ENCODE data around the gene CACNA1A.
A peak's percentile ranks its signal among the peaks of the same experiment; 100 is the strongest.

Gene CACNA1A

DNA sequence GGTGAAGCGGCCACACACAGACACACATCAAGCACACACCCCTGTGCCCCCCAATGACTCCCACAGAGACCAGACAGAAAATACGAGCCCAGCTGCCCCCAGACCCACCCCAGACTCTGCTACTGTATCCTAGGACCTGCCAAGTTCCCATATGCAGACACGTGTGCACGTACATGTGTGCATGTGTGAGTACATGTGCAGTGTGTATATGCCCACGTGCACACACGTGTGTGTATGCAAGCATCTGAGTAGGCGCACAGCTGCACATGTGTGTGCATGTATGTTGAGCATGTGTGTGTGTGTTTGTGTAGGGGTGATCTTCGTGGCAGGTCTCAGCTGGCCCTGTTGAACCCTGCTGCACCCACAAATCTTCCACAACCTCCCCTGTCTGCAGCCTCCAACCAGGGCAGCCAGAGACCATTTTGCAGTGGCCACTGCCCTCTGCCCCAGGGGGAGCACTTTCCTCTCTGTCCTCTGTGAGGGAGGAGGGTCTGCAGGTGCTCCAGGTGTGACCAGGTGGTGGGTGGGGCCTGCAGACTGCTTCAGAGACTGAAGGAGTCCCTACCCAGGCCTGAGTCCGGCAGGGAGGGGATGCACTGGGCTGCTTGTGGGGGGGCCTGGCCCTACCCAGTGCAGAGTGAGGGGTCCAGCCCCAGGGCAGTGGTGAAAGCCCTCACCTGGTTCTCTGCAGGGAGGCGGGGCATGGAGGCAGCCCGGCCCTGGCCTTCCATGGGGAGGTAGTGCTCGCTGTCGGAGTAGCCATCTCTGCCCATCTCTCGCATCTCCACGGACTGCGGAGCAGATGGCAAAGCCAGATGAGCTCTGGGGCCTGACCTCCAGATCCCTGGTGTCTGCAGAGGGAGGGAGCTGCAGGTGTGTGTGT lies 294.6 kb downstream of the CACNA1A start:
- H3K27me3 Mint-ChIP-seq (ENCODE audit: low read depth), result no peaks in the 10 kb centered on the region
- no peak overlapping the region for H3K4me3 Mint-ChIP-seq
- TF ChIP-seq, protein P1, sequence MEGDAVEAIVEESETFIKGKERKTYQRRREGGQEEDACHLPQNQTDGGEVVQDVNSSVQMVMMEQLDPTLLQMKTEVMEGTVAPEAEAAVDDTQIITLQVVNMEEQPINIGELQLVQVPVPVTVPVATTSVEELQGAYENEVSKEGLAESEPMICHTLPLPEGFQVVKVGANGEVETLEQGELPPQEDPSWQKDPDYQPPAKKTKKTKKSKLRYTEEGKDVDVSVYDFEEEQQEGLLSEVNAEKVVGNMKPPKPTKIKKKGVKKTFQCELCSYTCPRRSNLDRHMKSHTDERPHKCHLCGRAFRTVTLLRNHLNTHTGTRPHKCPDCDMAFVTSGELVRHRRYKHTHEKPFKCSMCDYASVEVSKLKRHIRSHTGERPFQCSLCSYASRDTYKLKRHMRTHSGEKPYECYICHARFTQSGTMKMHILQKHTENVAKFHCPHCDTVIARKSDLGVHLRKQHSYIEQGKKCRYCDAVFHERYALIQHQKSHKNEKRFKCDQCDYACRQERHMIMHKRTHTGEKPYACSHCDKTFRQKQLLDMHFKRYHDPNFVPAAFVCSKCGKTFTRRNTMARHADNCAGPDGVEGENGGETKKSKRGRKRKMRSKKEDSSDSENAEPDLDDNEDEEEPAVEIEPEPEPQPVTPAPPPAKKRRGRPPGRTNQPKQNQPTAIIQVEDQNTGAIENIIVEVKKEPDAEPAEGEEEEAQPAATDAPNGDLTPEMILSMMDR (IDR thresholded peaks at IDR 0.05; ENCODE audit: unreplicated experiment in 3 of 3), result no peak
- H3K4me1 Mint-ChIP-seq, result peaks cover 10% of the 10 kb centered on the region
- no peaks in the 10 kb centered on the region for H3K9me3 Mint-ChIP-seq
- H3K27ac Mint-ChIP-seq, result peak overlapping the region in 1 of 3 experiments; percentile 15
- H3K36me3 Mint-ChIP-seq (ENCODE audit: low read depth), result no peaks in the 10 kb centered on the region

DNA sequence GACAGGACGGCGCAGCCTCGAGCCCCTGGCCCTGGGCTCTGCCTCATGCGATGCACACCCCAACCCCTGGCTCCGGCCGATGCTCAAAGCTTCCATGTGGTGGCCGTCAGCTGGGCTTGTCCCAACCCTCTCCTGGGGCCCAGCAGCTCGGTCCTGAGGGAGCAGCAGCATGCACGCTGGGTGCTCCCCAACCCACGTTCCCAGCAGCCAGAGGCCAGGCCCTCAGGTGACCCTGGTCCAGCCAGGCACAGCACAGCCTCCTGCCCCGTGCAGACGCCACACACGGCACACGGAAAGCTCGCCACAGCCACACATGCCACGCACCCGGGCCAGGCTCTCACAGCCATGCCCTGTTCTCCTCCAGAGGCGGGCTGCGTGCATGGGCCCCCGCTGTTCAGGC lies 295.3 kb downstream of the CACNA1A start:
- no peaks in the 10 kb centered on the region for H3K9me3 Mint-ChIP-seq
- H3K4me1 Mint-ChIP-seq, result peaks cover 13% of the 10 kb centered on the region
- TF ChIP-seq, protein P1 (IDR thresholded peaks at IDR 0.05; ENCODE audit: unreplicated experiment in 3 of 3), result no peak
- no peaks in the 10 kb centered on the region for H3K27me3 Mint-ChIP-seq (ENCODE audit: low read depth)
- no peak overlapping the region for H3K4me3 Mint-ChIP-seq
- peak overlapping the region in 2 of 3 experiments; percentile 48 to 59 for H3K27ac Mint-ChIP-seq
- H3K36me3 Mint-ChIP-seq (ENCODE audit: low read depth), result no peaks in the 10 kb centered on the region

DNA sequence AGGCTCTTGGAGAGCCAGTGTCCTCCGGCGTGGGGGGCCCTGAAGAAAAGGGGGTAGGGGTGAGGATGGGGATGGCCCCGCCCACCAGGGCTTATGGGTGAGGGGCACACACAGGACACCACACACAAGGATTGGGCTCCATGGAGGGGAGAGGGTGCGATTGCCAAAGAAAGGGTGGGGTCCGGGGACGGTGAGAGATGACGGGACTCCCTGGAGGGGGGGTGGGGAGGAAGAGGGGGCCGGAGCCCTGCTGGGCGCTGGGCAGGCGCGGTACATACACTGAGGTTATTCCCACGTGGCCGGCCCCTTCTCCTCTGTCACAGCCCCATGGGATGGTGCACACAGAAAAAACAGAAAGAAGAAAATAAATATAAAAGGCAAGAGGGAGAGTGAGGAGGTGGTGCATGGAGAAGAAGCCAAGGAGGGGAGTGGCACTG lies 295.9 kb downstream of the CACNA1A start:
- Mint-ChIP-seq H3K27me3 (ENCODE audit: low read depth) (no peaks in the 10 kb centered on the region), H3K36me3 (ENCODE audit: low read depth) (no peaks in the 10 kb centered on the region), H3K9me3 (no peaks in the 10 kb centered on the region), H3K27ac (peak overlapping the region in 2 of 3 experiments; percentile 48 to 59), H3K4me3 (no peak overlapping the region), H3K4me1 (peaks cover 13% of the 10 kb centered on the region)
- TF ChIP-seq, protein P1 (IDR thresholded peaks at IDR 0.05; ENCODE audit: unreplicated experiment in 3 of 3), result no peak

DNA sequence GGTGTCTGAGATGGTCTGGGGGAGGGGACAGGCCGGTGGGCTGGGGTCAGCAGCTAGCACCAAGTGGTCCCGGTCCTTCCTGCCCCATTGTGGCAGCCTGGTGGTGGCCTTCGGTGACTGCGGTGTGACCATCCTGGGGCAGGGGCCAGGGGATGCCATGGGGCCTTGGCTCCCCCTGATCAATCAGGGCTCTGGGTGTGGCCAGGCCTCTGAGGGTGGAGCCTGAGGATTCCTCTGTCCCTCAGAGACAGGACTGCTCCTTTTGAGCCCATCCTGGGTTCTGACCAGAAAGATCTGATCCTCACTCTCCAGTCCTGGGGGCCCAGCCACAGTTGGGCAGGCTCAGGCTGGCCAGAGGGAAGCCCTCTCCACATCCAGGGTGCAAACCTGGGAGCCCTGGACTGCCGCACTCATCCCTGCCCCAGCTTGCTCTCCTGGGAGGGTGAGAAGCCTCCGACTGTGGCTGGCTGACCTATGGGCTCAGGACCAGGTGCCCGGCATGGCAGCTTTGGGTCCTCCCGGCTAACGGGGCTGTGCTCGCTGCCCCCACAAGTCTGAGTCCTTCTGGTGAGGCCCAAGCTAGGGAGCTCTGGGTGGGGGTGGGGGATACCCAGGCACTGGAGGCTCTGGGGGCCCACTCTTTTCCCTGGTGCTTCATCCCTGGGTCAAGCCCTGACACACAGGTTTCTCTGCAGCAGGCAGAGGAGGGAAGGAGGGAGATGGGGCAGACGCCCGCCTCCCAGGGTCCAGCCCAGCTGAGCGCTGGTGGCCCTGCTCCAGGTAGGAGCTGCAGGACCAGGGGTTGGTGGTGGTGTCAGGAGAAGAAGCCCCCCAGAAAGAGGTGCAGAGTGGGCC lies 296.6 kb downstream of the CACNA1A start:
- Mint-ChIP-seq H3K4me1 (peaks cover 13% of the 10 kb centered on the region), H3K27me3 (ENCODE audit: low read depth) (no peaks in the 10 kb centered on the region), H3K27ac (no peak overlapping the region), H3K36me3 (ENCODE audit: low read depth) (no peaks in the 10 kb centered on the region), H3K4me3 (no peak overlapping the region), H3K9me3 (no peaks in the 10 kb centered on the region)
- TF ChIP-seq, protein P1 (IDR thresholded peaks at IDR 0.05; ENCODE audit: unreplicated experiment in 3 of 3), result no peak

DNA sequence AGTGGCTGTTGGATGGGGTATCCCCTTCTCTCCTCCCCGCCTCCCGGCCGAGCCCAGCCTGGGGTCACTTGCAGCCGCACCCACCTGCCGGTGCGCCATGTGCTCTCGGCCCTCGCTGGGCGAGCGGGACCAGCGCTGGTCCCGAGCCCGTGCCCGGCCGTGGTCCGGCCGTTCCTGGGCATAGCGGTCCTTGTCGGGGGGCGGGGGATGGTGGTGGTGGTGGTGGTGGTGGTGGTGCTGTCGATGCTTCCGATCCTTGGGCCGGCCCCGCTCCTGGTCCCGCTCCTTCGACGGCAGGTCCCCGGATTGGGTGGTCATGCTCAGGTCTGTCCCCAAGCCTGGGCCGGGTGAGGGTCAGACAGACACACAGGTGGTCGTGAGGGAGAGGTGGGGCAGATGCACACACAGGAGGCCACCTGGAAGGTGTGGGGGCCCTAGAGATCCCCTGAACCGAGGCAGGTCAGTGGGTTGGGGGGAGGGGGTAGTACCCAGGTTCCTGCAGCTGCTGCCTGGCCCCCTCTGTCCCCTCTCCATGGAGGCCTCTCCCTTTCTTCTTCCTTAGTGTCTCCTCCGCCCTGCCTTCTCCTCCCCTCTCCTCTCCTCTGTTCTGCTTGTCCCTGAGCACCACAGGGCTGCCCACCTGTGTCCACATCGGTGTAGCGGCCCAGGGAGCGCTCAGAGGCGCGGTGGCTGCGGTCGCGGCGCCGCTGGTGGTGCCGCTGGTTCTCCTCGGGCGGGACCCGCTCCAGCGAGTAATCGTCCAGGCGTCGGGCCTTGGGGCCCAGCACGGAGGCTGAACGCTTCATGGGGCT lies 297.4 kb downstream of the CACNA1A start:
- Mint-ChIP-seq H3K9me3 (no peaks in the 10 kb centered on the region), H3K36me3 (ENCODE audit: low read depth) (no peaks in the 10 kb centered on the region), H3K4me3 (peak overlapping the region in 1 of 3 experiments; percentile 15), H3K27ac (peak overlapping the region in 1 of 3 experiments; percentile 99), H3K4me1 (peaks cover 13% of the 10 kb centered on the region), H3K27me3 (ENCODE audit: low read depth) (no peaks in the 10 kb centered on the region)
- TF ChIP-seq, protein P1 (IDR thresholded peaks at IDR 0.05; ENCODE audit: unreplicated experiment in 3 of 3), result no peak
